Neural cell (in vitro differentiated cells): ENCODE results near the gene HDHD3.

Experiments
- CTCF ChIP-seq: fragments of 450-650 bp; IDR thresholded peaks from 2 replicates; pipeline ENCODE4 v1.5.1; 2014; ENCODE audit warnings: antibody characterized with exemption, mild to moderate bottlenecking, moderate library complexity; ENCODE audit not compliant: poor library complexity, severe bottlenecking
- EP300 ChIP-seq: fragments of 450-650 bp; conservative IDR thresholded peaks from 2 replicates; pipeline ENCODE4 v1.6.1; 2014; ENCODE audit warnings: antibody characterized with exemption, mild to moderate bottlenecking, moderate library complexity; ENCODE audit not compliant: poor library complexity, severe bottlenecking
- EZH2 ChIP-seq: fragments of 200-600, 300-800 bp; shearing (Covaris generic), sonication (generic); IDR thresholded peaks from 2 replicates; pipeline ENCODE4 v1.6.1; 2014; ENCODE audit warnings: antibody characterized with exemption, low read length, borderline replicate concordance, mild to moderate bottlenecking; ENCODE audit not compliant: insufficient read depth, poor library complexity, severe bottlenecking
- MXI1 ChIP-seq: fragments of 450-650 bp; conservative IDR thresholded peaks from 2 replicates; pipeline ENCODE4 v1.6.1; 2014; ENCODE audit warnings: antibody characterized with exemption, mild to moderate bottlenecking; ENCODE audit not compliant: poor library complexity, severe bottlenecking
- POLR2AphosphoS5 ChIP-seq: IDR thresholded peaks from 2 replicates; pipeline ENCODE4 v1.6.1; 2012
- RAD21 ChIP-seq: fragments of 450-650 bp; conservative IDR thresholded peaks from 2 replicates; pipeline ENCODE4 v1.6.1; 2014; ENCODE audit warnings: antibody characterized with exemption, mild to moderate bottlenecking, moderate library complexity
- REST ChIP-seq: IDR thresholded peaks from 2 replicates; pipeline ENCODE4 v1.6.1; 2012; ENCODE audit warnings: borderline replicate concordance
- SMC3 ChIP-seq: fragments of 450-650 bp; conservative IDR thresholded peaks from 2 replicates; pipeline ENCODE4 v1.6.1; 2014; ENCODE audit warnings: antibody characterized with exemption, mild to moderate bottlenecking, moderate library complexity; ENCODE audit not compliant: poor library complexity
- TAF1 ChIP-seq: IDR thresholded peaks from 2 replicates; pipeline ENCODE4 v1.6.1; 2012; ENCODE audit warnings: low read depth

GRCh38 chr9:113356686-113357292, 20.0 kb downstream of the HDHD3 start:
- no peak for TF ChIP-seq EZH2
- no peak for TF ChIP-seq CTCF
- no peak for TF ChIP-seq EP300
- TF ChIP-seq SMC3, result no peak
- TF ChIP-seq REST, result no peak
- no peak for TF ChIP-seq POLR2AphosphoS5
- TF ChIP-seq MXI1, result no peak
- TF ChIP-seq RAD21, result no peak
- TF ChIP-seq TAF1, result no peak
